ENCODE results near the gene ACSBG1.

ACSBG1 gene

GRCh38 chr15:78213956-78214355 lies 20.4 kb downstream of the ACSBG1 start:
- H3K4me3 ChIP-seq (ENCODE audit: low read length) = no peak overlapping the region
- no peaks in the 10 kb centered on the region for H3K9me3 ChIP-seq (ENCODE audit: control insufficient read depth, low read depth, low read length)
- H3K9ac ChIP-seq (ENCODE audit: low read length) = no peak overlapping the region
- no peaks in the 10 kb centered on the region for H3K27me3 ChIP-seq (ENCODE audit: control insufficient read depth, insufficient read depth, low read length)
- no peak overlapping the region for H3K27ac ChIP-seq (ENCODE audit: low read length)
- H3K36me3 ChIP-seq (ENCODE audit: control insufficient read depth, low read depth, low read length) = no peaks in the 10 kb centered on the region
- H3K4me1 ChIP-seq (ENCODE audit: control insufficient read depth, low read depth, low read length) = no peaks in the 10 kb centered on the region

DNA sequence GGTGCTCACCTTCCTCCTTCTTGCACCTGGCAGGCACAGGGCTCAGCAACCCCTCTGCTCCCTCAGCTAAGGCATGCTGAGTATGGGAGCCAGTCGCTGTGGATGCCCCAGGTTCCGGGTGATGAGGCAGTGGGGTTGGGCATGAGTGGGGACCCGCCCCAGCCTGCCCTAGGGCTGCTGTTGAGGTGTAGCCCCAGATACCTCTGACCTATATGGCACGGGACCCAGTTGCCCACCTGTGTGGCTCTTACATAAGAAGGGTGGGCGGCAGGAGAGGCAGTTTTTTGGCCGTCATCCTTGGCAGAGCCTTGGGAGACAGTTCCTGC lies 21.0 kb downstream of the ACSBG1 start:
- Histone ChIP-seq H3K27me3 (ENCODE audit: control insufficient read depth, insufficient read depth, low read length) (no peaks in the 10 kb centered on the region), H3K9ac (ENCODE audit: low read length) (no peak overlapping the region), H3K36me3 (ENCODE audit: control insufficient read depth, low read depth, low read length) (no peaks in the 10 kb centered on the region), H3K4me1 (ENCODE audit: control insufficient read depth, low read depth, low read length) (no peaks in the 10 kb centered on the region), H3K27ac (ENCODE audit: low read length) (no peak overlapping the region), H3K9me3 (ENCODE audit: control insufficient read depth, low read depth, low read length) (no peaks in the 10 kb centered on the region), H3K4me3 (ENCODE audit: low read length) (no peak overlapping the region)

DNA sequence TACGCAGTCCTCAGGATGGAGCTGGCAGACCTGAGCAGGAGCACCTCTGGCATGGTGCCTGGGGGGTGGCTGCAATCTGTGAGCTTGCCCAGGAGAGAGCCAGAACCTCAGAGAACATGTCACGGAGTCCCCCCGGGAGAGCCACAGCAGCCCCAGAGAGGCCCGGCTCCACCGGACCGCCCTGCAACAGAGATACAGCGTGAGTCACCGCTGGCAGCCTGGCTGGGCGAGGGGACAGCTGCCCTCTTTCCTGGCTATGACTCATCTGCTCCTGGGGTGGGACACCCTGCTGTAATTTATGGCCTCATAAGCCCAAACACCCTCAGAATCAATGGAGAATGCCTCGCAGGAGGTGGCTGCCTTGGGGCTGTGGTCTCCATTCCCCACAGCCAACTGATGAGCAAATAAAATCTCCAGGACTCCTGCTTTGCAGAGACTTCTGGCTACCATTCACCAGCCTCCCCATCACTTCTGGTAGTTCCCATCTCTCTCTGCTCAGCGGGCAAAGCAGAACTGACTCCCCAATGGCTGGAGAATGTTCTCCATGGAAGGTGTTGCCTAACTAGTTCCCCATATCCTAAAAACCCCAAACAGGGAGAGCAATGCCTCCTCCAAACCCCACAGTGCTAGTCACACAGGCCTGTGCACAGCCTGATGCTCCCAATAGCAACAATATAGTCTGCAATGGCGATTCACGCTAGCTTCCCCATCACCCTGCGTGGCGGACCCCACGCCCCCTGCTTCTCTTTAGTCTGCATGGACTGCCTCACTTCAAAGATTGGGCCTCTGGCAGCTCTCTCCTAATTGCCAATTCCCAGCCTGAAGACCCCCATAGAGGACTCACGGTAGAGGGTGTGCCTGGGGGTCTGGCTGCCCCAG lies 21.6 kb downstream of the ACSBG1 start:
- Histone ChIP-seq H3K9me3 (ENCODE audit: control insufficient read depth, low read depth, low read length) (no peaks in the 10 kb centered on the region), H3K4me1 (ENCODE audit: control insufficient read depth, low read depth, low read length) (no peaks in the 10 kb centered on the region), H3K9ac (ENCODE audit: low read length) (no peak overlapping the region), H3K27me3 (ENCODE audit: control insufficient read depth, insufficient read depth, low read length) (no peaks in the 10 kb centered on the region), H3K27ac (ENCODE audit: low read length) (no peak overlapping the region), H3K4me3 (ENCODE audit: low read length) (no peak overlapping the region), H3K36me3 (ENCODE audit: control insufficient read depth, low read depth, low read length) (no peaks in the 10 kb centered on the region)

DNA sequence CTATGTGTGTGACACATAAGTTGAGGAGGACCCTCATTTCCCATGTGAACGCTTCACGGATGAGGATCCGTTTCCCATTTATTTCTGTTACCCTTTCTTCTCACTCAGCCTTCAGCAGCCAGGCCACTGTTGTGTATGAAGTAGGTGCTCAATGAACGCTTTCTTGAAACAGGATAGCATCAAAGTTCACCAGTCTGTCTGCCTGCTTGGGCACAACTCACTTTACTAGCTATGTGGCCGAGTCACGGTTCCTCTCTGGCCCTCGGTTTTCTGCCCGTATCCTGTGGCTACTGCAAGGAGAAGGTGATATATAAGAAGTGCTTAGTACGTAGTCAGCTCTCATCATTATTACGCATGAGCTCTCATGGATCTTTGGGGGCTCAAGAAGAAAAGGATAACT lies 22.4 kb downstream of the ACSBG1 start:
- Histone ChIP-seq H3K4me3 (ENCODE audit: low read length) (no peak overlapping the region), H3K27me3 (ENCODE audit: control insufficient read depth, insufficient read depth, low read length) (no peaks in the 10 kb centered on the region), H3K9ac (ENCODE audit: low read length) (no peak overlapping the region), H3K9me3 (ENCODE audit: control insufficient read depth, low read depth, low read length) (no peaks in the 10 kb centered on the region), H3K27ac (ENCODE audit: low read length) (no peak overlapping the region), H3K36me3 (ENCODE audit: control insufficient read depth, low read depth, low read length) (no peaks in the 10 kb centered on the region), H3K4me1 (ENCODE audit: control insufficient read depth, low read depth, low read length) (no peaks in the 10 kb centered on the region)

DNA sequence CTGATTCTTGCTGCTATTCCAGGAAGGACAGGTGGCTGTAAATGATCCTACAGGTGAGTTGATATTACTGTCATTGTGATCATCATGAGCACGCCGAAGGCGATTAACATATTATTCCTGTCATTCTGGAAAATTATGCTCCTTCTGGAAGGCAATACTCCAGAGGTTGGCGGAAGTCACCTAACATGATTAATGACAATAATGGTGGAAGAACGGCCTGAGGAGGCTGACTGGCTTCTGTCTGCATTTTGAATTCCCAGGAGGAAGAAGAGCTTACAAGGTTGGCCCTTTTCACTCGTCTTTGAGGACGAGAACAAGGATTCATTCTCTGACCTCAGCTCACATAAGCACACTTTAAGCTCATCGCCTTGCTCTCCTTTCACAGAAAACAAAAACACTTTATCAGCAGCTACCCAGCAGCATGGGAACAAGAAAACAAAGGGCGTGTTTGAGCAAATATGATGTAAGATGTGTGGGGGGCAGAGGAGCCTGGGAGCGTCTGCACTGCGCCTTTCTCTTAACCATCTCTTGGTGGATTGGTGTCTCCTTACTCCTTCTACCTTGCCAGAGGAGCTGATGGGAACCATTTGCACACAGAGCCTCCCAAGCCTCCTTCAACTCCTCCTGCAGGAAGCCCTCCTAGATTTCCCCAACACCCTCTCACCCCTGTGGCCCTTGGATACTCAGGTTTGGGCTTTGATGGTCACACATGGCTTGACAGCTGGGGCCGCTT lies 23.0 kb downstream of the ACSBG1 start:
- Histone ChIP-seq H3K27ac (ENCODE audit: low read length) (no peak overlapping the region), H3K4me3 (ENCODE audit: low read length) (no peak overlapping the region), H3K27me3 (ENCODE audit: control insufficient read depth, insufficient read depth, low read length) (no peaks in the 10 kb centered on the region), H3K36me3 (ENCODE audit: control insufficient read depth, low read depth, low read length) (no peaks in the 10 kb centered on the region), H3K9ac (ENCODE audit: low read length) (no peak overlapping the region), H3K4me1 (ENCODE audit: control insufficient read depth, low read depth, low read length) (no peaks in the 10 kb centered on the region), H3K9me3 (ENCODE audit: control insufficient read depth, low read depth, low read length) (no peaks in the 10 kb centered on the region)

DNA sequence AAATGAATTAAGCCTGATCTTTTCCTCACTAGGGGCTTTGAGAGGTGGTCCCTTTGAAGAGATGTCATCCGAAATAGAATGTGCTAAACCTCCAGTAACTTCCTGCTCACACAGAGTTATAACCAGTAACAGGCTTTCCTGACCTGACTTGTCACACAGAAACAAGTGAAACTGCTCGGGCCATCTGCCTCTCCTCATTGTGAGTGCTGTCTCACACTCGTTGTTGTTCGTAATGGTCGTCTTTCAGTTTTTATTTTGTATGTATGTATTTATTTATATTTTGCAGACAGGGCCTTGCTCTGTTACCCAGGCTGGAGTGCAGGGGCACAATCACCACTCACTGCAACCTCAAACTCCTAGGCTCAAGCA lies 24.0 kb downstream of the ACSBG1 start:
- H3K9me3 ChIP-seq (ENCODE audit: control insufficient read depth, low read depth, low read length) = no peaks in the 10 kb centered on the region

DNA sequence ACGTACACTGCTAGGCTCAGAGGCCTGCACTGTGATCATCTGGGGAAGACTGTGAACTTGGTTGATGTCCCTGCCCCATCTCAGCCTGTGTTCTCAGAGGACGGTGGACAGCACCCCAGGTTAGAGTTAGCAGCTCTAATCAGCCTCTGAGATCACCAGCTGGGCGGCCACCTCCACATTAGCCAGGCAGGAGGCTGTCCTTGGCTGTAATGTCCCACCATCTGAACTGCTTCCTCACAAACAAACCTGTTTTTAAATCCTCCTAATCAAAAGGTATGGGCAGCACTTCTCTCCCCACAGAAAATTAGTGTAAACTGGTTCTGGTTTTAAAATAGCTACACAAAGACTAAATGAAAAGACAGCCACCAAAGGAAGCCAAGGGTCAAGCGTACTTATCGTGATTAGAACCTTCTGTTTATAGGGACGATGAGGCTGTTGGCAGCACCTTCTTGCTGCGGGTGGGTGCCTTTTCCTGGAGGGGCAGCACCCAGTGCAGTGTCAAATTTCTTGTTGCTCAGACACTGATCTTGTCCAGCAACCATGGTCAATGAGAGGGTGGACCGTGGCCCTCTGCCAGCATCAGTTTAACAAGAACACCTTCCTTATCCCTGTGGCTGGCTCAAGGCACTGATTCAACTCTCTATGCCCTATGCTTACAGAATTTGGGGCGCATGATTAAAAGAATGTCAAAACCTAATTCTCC lies 24.6 kb downstream of the ACSBG1 start:
- Histone ChIP-seq H3K36me3 (ENCODE audit: control insufficient read depth, low read depth, low read length) (no peaks in the 10 kb centered on the region), H3K9ac (ENCODE audit: low read length) (no peak overlapping the region), H3K4me3 (ENCODE audit: low read length) (no peak overlapping the region), H3K4me1 (ENCODE audit: control insufficient read depth, low read depth, low read length) (no peaks in the 10 kb centered on the region), H3K27ac (ENCODE audit: low read length) (no peak overlapping the region), H3K27me3 (ENCODE audit: control insufficient read depth, insufficient read depth, low read length) (no peaks in the 10 kb centered on the region), H3K9me3 (ENCODE audit: control insufficient read depth, low read depth, low read length) (no peaks in the 10 kb centered on the region)

More for the DNA sequence above, 24.0 kb downstream of the ACSBG1 start:
- H3K4me1 ChIP-seq (ENCODE audit: control insufficient read depth, low read depth, low read length) = no peaks in the 10 kb centered on the region
- H3K36me3 ChIP-seq (ENCODE audit: control insufficient read depth, low read depth, low read length) = no peaks in the 10 kb centered on the region
- no peak overlapping the region for H3K4me3 ChIP-seq (ENCODE audit: low read length)
- H3K27ac ChIP-seq (ENCODE audit: low read length) = no peak overlapping the region
- no peak overlapping the region for H3K9ac ChIP-seq (ENCODE audit: low read length)
- no peaks in the 10 kb centered on the region for H3K27me3 ChIP-seq (ENCODE audit: control insufficient read depth, insufficient read depth, low read length)

- Histone ChIP-seq H3K36me3 (ENCODE audit: control insufficient read depth, low read depth, low read length) (no peaks in the 10 kb centered on the region), H3K27me3 (ENCODE audit: control insufficient read depth, insufficient read depth, low read length) (no peaks in the 10 kb centered on the region), H3K9ac (ENCODE audit: low read length) (no peak overlapping the region), H3K4me3 (ENCODE audit: low read length) (no peak overlapping the region), H3K27ac (ENCODE audit: low read length) (no peak overlapping the region), H3K9me3 (ENCODE audit: control insufficient read depth, low read depth, low read length) (no peaks in the 10 kb centered on the region), H3K4me1 (ENCODE audit: control insufficient read depth, low read depth, low read length) (no peaks in the 10 kb centered on the region)
These were observed 25.3 kb downstream of the ACSBG1 start for GRCh38 chr15:78208887-78209645.

- H3K36me3 ChIP-seq (ENCODE audit: control insufficient read depth, low read depth, low read length) = no peaks in the 10 kb centered on the region
- H3K4me1 ChIP-seq (ENCODE audit: control insufficient read depth, low read depth, low read length) = no peaks in the 10 kb centered on the region
- no peak overlapping the region for H3K9ac ChIP-seq (ENCODE audit: low read length)
- no peaks in the 10 kb centered on the region for H3K27me3 ChIP-seq (ENCODE audit: control insufficient read depth, insufficient read depth, low read length)
- H3K27ac ChIP-seq (ENCODE audit: low read length) = no peak overlapping the region
- H3K4me3 ChIP-seq (ENCODE audit: low read length) = no peak overlapping the region
- H3K9me3 ChIP-seq (ENCODE audit: control insufficient read depth, low read depth, low read length) = no peaks in the 10 kb centered on the region
These were observed 26.0 kb downstream of the ACSBG1 start for GRCh38 chr15:78208341-78208844.

DNA sequence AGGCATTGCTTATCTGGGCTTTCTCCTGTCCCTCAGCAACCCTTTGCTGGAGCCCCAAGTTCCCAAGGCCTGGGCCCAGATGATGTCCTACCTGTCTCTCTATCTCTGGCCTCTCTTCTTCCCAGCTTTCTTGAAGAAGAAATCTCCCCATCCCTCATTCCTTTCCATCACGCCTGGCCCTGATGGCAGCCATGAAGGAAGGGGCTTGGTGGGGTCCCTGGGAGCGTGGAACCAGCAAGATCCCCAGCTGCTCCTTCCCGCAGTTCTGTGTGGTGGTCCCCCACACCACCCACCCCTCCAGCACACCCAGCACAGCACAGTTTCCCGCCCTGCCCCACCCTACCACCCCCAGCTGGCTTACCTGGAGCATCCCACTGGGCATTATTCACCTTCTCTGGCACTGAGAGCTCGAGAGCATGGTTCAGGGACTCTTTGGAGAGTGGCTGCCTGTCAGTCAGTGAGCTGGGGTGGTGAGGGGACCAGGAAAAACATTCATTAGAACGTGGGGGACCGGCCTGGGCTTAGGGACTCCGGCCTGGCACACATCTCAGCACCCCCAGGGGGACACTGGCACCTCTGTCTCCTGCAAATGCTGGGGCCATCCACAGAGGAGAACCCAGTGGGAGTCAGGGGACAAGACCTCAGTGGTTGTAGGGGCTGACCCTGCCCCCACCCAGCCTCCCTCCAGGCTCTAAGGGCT lies 26.6 kb downstream of the ACSBG1 start:
- H3K27ac ChIP-seq (ENCODE audit: low read length) = no peak overlapping the region
- no peaks in the 10 kb centered on the region for H3K27me3 ChIP-seq (ENCODE audit: control insufficient read depth, insufficient read depth, low read length)
- H3K4me3 ChIP-seq (ENCODE audit: low read length) = no peak overlapping the region
- H3K36me3 ChIP-seq (ENCODE audit: control insufficient read depth, low read depth, low read length) = no peaks in the 10 kb centered on the region
- no peaks in the 10 kb centered on the region for H3K9me3 ChIP-seq (ENCODE audit: control insufficient read depth, low read depth, low read length)
- no peak overlapping the region for H3K9ac ChIP-seq (ENCODE audit: low read length)
- no peaks in the 10 kb centered on the region for H3K4me1 ChIP-seq (ENCODE audit: control insufficient read depth, low read depth, low read length)

- Histone ChIP-seq H3K4me1 (ENCODE audit: control insufficient read depth, low read depth, low read length) (no peaks in the 10 kb centered on the region), H3K27ac (ENCODE audit: low read length) (no peak overlapping the region)
These were observed 27.3 kb downstream of the ACSBG1 start for GRCh38 chr15:78207110-78207458.

More at GRCh38 chr15:78207110-78207458, 27.3 kb downstream of the ACSBG1 start:
- no peaks in the 10 kb centered on the region for H3K36me3 ChIP-seq (ENCODE audit: control insufficient read depth, low read depth, low read length)
- no peak overlapping the region for H3K4me3 ChIP-seq (ENCODE audit: low read length)
- H3K9ac ChIP-seq (ENCODE audit: low read length) = no peak overlapping the region
- no peaks in the 10 kb centered on the region for H3K27me3 ChIP-seq (ENCODE audit: control insufficient read depth, insufficient read depth, low read length)
- H3K9me3 ChIP-seq (ENCODE audit: control insufficient read depth, low read depth, low read length) = no peaks in the 10 kb centered on the region
